Measurements from ENCODE around the gene SRM. TPM values are rescaled to one million over a fixed set of nuclear protein-coding genes. Genes with fewer than 3 reads are reported as not detected.
A peak's percentile ranks its signal among the peaks of the same experiment; 100 is the strongest.

The SRM gene
- total and polyA plus RNA-seq, 2 of the 13 experiments (the other 11 are each of a cell fraction or from before 2014, with no cell fraction given): 27.9 to 31.8 TPM

GRCh38 chr1:11046625-11047365, 13.0 kb downstream of the SRM start, which contains the start of gene MASP2 (continued):
- TF ChIP-seq ZNF143 (CRISPR knock-in tag; IDR thresholded peaks at IDR 0.05) (peak; percentile 82), POGZ (CRISPR knock-in tag; IDR thresholded peaks at IDR 0.05) (no peak), JUN (CRISPR knock-in tag; IDR thresholded peaks at IDR 0.05) (peak; percentile 58; the same call in 1 of the 2 replicates), HOXD1 (CRISPR knock-in tag; IDR thresholded peaks at IDR 0.05) (0 out of 2 replicates have a peak, but pooled peaks have one; percentile 27), MXD4 (CRISPR knock-in tag; IDR thresholded peaks at IDR 0.05) (0 out of 2 replicates have a peak, but pooled peaks have one; percentile 47), ZNF552 (CRISPR knock-in tag; IDR thresholded peaks at IDR 0.05; ENCODE audit: borderline replicate concordance) (no peak), ZNF12 (CRISPR knock-in tag; IDR thresholded peaks at IDR 0.05) (0 out of 2 replicates have a peak, but pooled peaks have one; percentile 28), BRD4 (CRISPR knock-in tag; IDR thresholded peaks at IDR 0.05) (peak; percentile 70; the same call in 1 of the 2 replicates), ZNF354B (CRISPR knock-in tag; IDR thresholded peaks at IDR 0.05) (no peak), ZNF263 (CRISPR knock-in tag; IDR thresholded peaks at IDR 0.05) (0 out of 2 replicates have a peak, but pooled peaks have one; percentile 27), ARHGAP35 (CRISPR knock-in tag; IDR thresholded peaks at IDR 0.05; ENCODE audit: borderline replicate concordance) (no peak; the same call in 1 of the 2 replicates), HMG20B (CRISPR knock-in tag; conservative IDR thresholded peaks at IDR 0.05) (no peak), MAZ (IDR thresholded peaks at IDR 0.05; ENCODE audit: borderline replicate concordance, low read depth, low read length) (no peak), MAZ (CRISPR knock-in tag; IDR thresholded peaks at IDR 0.05; ENCODE audit: low read depth) (no peak; the same call in 1 of the 2 replicates), ZNF441 (CRISPR knock-in tag; IDR thresholded peaks at IDR 0.05; ENCODE audit: borderline replicate concordance) (no peak), ZKSCAN1 (IDR thresholded peaks at IDR 0.05; ENCODE audit: low read length) (no peak), THYN1 (CRISPR knock-in tag; IDR thresholded peaks at IDR 0.05; ENCODE audit: borderline replicate concordance, low read depth) (no peak), ZNF891 (CRISPR knock-in tag; IDR thresholded peaks at IDR 0.05) (no peak; the same call in 1 of the 2 replicates), DZIP1 (CRISPR knock-in tag; IDR thresholded peaks at IDR 0.05) (no peak), ZNF724P (CRISPR knock-in tag; IDR thresholded peaks at IDR 0.05; ENCODE audit: borderline replicate concordance) (no peak), RCOR2 (CRISPR knock-in tag; IDR thresholded peaks at IDR 0.05) (no peak)
- TF ChIP-seq, protein P1, sequence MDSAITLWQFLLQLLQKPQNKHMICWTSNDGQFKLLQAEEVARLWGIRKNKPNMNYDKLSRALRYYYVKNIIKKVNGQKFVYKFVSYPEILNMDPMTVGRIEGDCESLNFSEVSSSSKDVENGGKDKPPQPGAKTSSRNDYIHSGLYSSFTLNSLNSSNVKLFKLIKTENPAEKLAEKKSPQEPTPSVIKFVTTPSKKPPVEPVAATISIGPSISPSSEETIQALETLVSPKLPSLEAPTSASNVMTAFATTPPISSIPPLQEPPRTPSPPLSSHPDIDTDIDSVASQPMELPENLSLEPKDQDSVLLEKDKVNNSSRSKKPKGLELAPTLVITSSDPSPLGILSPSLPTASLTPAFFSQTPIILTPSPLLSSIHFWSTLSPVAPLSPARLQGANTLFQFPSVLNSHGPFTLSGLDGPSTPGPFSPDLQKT (CRISPR knock-in tag; IDR thresholded peaks at IDR 0.05; ENCODE audit: borderline replicate concordance): no peak
- TF ChIP-seq, protein P2, sequence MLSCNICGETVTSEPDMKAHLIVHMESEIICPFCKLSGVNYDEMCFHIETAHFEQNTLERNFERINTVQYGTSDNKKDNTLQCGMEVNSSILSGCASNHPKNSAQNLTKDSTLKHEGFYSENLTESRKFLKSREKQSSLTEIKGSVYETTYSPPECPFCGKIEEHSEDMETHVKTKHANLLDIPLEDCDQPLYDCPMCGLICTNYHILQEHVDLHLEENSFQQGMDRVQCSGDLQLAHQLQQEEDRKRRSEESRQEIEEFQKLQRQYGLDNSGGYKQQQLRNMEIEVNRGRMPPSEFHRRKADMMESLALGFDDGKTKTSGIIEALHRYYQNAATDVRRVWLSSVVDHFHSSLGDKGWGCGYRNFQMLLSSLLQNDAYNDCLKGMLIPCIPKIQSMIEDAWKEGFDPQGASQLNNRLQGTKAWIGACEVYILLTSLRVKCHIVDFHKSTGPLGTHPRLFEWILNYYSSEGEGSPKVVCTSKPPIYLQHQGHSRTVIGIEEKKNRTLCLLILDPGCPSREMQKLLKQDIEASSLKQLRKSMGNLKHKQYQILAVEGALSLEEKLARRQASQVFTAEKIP (CRISPR knock-in tag; IDR thresholded peaks at IDR 0.05; ENCODE audit: borderline replicate concordance): no peak
- TF ChIP-seq, protein P3, sequence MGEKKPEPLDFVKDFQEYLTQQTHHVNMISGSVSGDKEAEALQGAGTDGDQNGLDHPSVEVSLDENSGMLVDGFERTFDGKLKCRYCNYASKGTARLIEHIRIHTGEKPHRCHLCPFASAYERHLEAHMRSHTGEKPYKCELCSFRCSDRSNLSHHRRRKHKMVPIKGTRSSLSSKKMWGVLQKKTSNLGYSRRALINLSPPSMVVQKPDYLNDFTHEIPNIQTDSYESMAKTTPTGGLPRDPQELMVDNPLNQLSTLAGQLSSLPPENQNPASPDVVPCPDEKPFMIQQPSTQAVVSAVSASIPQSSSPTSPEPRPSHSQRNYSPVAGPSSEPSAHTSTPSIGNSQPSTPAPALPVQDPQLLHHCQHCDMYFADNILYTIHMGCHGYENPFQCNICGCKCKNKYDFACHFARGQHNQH (CRISPR knock-in tag; IDR thresholded peaks at IDR 0.05): no peak
